NCI-H526 treated with DMSO at 0.1 percent for 48 hours (cell line): ENCODE measurements around the gene IFNA8.
"Not testable (repeated sequence)": the region's sequence is repeated elsewhere in the genome, so short reads cannot be mapped to it uniquely, and the experiment has no call there.

ENCODE experiments used
- DNase-seq: peaks from one replicate; lab custom pipeline; 2025; lab: John Stamatoyannopoulos, UW

The IFNA8 gene

GRCh38 chr9:21428235-21428634, 19.3 kb downstream of the IFNA8 start:
- no peak for DNase-seq

- no peak for DNase-seq
Measured at GRCh38 chr9:21429191-21429590, 20.3 kb downstream of the IFNA8 start.

GRCh38 chr9:21432672-21433425, 23.9 kb downstream of the IFNA8 start:
- no peak for DNase-seq

GRCh38 chr9:21434202-21435014, 25.5 kb downstream of the IFNA8 start:
- DNase-seq, result peak; percentile 9

GRCh38 chr9:21435015-21435383, 26.1 kb downstream of the IFNA8 start:
- DNase-seq, result not testable (repeated sequence)

GRCh38 chr9:21440139-21440538, 31.2 kb downstream of the IFNA8 start, which contains the start of gene IFNA1:
Gene IFNA1 (plus strand): TSS chr9:21440439. CDS start chr9:21440508, 69 bp downstream.
- DNase-seq, result no peak

- DNase-seq, result no peak
Measured at GRCh38 chr9:21443849-21444625, 35.1 kb downstream of the IFNA8 start.

- DNase-seq, result not testable (repeated sequence)
Measured at GRCh38 chr9:21449312-21449711, 40.4 kb downstream of the IFNA8 start.

- no peak for DNase-seq
Measured at GRCh38 chr9:21450733-21451394, 41.9 kb downstream of the IFNA8 start.

- DNase-seq, result no peak
Measured at GRCh38 chr9:21452681-21453080, 43.8 kb downstream of the IFNA8 start.

- no peak for DNase-seq
Measured at GRCh38 chr9:21454149-21454548, 45.2 kb downstream of the IFNA8 start.

- DNase-seq, result no peak
Measured at GRCh38 chr9:21455320-21455719, 46.4 kb downstream of the IFNA8 start.
